HG03025 (cell line): ENCODE results near the gene RPSA.
"Not testable (repeated sequence)": the region's sequence is repeated elsewhere in the genome, so short reads cannot be mapped to it uniquely, and the experiment has no call there.

ENCODE experiments used
- ATAC-seq: cut with Tn5 transposase; IDR thresholded peaks from one replicate; pipeline ENCODE4 v1.9.1; 2021; ENCODE audit warnings: mild to moderate bottlenecking, moderate library complexity; ENCODE audit not compliant: unreplicated experiment, low FRiP score

RPSA gene

DNA sequence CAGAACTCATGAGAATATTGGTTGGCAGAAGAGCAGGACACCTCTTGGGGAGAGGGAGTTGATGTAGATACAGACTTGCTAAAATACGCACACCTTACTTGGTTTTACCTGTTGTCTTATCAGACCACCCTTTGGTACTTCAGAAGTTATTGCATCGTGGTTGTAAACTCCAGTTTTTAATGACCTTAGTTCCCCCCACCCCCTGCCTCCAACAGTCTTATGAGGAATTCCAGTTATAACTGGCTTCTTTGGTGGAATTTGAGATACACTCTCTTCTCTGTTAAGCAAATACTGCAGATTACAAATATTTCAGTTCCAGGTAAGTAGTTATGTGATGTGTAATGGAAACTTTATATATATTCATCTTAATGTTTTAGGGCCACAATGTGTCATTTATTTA is 18.4 kb upstream of the RPSA start:
- ATAC-seq: no peak

DNA sequence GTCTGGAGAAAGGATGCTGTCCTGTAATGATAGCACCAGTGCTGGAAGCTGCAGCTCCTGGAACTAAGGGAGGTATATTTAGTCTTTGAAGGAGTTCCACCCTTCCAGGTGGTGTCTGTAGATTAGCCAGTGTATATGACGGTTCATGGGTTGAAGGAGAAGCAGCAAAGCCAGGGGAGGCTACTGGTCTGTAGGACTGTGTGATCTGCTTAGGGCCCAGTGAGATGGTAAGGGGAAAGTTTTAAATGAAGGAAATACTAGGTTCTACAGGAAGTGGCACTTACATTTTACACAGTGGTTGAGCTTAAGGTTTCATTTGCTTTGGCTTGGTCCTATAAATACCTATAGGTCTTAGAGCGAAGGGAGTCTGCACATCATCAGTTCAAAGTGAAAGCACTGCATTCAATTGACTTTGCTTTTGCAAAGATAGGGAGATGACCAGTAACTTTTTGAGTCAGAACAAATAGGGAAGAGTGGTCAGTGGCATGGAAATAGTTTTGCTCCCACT is 17.7 kb upstream of the RPSA start:
- ATAC-seq: peak; percentile 82

DNA sequence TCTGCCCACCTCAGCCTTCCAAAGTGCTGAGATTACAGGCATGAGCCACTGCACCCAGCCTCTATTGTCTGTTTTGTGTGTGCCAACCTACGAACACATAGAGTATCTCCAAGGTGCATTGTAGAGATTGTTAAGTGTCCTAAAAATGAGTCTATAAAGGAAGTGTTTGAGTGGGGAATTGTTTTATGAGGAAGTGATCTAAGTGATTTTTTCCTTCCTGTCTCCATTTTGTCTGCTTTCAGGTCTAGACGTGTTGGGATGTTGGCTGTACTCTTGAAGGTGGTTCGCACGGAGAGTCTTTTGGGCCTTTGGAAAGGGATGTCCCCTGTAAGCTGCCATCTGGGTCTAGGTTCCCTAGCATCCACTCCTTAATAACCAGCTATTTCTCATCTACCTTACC is 16.3 kb upstream of the RPSA start:
- ATAC-seq: no peak

DNA sequence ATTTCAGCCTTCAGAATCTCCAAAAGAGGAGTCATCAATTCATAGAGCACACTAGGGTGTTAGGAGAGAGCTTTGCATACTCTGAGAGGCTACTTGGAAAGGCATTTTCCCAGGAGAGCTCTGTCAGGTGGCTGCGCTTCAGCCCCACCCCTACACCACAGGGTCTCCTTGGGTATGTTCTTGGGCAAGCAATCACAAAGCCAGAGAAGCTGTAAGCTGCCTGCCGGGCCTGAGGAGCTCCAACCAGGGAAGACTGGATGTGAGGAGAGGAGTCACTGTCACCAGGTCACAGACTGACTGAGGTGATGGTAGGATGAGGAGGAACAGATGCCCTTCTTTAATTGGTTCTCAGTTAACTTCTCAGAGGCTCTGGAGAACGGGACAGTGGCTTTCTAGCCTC is 9.8 kb upstream of the RPSA start:
- ATAC-seq: no peak

DNA sequence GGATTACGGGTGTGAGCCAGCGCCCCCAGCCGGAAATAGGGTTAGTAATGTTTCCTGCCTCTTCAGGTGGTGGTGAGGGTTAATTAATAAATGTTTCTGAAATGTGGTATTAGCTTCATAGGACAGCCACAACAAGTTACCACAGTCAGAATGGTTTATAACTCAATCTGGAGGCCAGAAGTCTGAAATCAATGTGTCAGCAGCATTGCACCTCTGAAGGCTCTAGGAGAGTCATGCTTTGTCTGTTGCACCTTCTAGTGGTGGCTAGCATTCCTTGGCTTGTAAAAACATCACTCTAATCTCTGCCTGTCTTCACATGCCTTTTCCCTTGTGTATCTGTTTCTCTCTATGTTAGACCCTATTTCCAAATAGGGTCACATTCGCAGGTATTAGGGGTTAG is 7.8 kb upstream of the RPSA start:
- no peak for ATAC-seq

DNA sequence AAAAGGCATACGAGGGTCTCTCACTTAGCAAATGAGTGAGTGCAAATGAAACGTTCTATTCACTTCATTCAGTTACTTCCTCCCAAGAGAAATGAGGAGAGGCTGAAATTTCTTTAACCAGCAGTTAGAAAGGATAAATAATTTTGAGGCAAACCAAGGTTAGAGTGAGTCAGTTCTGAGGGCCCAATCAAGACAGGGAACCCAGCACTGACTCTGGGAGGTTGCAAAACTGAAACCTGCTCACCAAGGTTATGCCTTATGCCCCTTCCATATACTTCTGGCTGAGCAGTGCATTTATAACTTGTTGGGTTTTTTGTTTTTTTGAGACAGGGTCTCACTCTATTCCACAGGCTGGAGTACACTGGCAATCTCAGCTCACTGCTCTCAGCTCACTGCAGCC is 4.5 kb upstream of the RPSA start:
- ATAC-seq: no peak

DNA sequence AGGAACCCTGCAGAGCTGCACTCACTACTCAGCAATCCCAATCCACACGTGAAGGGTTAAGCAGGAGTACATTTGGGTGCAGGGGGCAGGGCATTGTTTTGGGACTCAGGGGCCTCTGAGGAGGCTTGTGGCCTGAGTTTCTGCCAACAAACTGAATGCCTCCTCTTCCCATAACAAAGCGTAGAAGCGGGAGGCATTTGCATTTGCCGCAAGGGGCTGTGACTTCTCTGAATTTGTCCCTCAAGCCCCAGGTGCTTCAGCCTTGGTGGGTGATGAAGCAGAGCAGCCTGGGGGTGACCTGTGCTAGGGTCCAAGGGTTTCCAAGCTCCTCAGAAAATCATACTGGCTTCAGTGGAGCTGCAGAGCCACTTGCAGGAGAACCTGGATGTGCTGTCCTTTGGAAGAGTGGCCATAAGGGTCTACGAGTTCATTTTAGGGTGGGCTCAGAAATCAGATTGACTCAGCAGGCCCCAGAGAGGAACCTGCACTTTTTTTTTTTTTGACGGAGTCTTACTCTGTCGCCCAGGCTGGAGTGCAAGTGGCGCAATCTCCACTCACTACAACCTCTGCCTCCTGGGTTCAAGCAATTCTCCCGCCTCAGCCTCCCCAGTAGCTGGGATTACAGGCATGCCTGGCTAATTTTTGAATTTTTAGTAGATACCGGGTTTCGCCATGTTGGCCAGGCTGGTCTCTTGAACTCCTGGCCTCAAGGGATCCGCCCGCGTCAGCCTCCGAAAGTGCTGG is 1.4 kb upstream of the RPSA start:
- no peak for ATAC-seq

DNA sequence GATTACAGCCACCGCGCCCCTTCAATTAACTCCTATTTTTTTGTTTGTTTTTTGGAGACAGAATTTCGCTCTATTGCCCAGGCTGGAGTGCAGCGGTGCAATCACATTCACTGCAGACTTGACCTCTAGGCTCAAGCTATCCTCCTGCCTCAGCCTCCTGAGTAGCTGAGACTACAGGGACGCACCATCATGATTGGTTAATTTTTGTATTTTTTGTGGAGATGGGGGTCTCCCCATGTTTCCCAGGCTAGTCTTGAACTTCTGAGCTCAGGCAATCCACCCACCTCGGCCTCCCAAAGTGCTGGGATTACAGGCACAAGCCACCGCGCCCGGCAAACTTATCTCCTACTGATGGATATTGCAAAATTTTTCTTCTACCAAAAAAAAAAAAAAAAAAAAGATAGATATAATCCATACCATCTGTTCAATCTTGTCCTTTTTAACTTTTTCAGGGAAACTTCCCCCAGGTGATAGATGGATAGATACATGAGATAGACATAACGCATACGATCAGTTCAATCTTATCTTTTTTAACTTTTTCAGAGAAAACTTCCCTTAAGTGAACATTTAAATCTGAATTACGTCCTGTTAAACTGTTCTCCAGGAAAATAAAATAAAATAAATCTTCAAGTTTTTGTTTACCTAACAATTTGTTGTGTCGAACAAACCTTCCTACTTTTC is 693 bp upstream of the RPSA start:
- no peak for ATAC-seq

DNA sequence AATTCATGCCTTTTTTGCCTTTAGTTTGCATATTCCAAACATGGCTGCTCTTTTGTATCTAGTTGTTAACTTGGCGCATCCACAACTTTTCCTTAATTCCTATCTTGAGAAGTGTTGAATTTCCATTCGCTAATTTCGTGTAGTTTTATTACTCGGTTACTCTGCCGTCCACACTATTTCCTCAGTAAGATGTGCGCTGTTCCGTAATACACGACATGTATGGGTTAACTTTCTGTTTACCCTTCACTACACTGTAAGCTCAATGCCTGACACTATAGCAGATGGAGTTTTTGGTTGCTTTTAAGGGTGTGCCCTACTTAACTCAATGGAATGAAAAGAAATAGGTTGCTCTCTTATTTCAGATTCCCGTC is 724 bp downstream of the RPSA start:
- ATAC-seq: no peak

DNA sequence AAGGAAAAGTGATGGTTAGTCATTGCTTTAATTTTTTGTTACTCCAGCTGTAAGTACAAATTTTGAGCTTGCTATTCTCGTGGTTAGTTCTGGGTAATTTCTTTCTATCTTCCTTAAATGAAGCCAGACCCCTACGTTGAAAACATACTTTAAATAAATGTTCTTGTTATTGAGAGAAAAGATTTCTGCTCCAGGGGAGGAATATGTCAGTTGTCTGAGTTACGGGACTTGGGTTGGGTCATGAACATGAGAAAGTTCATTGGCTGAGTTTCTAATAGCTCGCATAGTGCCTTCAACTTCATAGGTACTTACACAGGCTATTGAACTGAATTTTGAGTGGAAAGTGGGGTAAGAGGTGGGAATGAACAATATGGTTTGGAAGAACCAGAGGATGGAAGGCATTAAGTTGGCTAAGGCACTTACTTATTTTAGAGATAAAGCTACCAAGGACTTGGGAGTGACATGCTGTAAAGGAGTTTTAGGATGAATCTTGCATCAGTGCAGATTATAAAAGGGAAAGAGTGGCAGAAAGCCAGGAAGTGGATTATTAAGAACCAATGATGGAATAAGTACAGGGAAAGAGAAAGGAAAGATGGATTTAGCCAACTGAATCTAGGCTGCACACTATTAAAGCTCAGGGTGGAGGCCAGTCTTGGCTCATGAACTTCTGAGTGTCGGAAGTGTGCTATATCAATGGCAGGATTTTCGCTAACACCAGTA is 1.4 kb downstream of the RPSA start:
- ATAC-seq: no peak

DNA sequence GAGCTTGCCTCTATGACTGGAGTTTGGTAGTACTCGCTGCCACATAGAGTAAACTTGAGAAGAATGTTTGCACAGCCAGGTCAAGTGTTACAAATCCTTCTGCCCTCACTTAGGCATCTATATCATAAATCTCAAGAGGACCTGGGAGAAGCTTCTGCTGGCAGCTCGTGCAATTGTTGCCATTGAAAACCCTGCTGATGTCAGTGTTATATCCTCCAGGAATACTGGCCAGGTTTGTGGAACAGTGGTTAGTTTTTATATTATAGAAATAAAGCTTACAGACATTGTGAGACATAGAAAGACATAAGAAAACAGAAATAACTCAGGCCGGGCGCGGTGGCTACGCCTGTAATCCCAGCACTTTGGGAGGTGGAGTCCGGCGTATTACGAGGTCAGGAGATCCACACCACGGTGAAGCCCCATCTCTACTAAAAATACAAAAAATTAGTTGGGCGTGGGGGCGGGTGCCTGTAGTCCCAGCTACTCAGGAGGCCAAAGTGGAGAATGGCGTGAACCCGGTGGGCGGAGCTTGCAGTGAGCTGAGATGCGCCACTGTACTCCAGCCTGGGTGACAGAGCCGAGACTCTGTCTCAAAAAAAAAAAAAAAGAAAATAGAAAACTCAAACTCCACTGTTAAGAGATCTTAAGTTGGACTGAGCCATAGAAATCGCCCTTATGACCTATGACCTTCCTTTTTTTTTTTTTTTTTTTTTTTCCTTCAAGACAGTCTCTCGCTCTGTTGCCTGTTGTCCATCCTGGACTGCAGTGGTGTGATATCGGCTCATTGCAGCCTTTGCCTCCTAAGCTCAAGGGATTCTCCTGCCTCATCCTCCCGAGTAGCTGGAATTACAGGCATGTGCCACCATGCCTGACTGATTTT is 2.2 kb downstream of the RPSA start:
- ATAC-seq: no peak

DNA sequence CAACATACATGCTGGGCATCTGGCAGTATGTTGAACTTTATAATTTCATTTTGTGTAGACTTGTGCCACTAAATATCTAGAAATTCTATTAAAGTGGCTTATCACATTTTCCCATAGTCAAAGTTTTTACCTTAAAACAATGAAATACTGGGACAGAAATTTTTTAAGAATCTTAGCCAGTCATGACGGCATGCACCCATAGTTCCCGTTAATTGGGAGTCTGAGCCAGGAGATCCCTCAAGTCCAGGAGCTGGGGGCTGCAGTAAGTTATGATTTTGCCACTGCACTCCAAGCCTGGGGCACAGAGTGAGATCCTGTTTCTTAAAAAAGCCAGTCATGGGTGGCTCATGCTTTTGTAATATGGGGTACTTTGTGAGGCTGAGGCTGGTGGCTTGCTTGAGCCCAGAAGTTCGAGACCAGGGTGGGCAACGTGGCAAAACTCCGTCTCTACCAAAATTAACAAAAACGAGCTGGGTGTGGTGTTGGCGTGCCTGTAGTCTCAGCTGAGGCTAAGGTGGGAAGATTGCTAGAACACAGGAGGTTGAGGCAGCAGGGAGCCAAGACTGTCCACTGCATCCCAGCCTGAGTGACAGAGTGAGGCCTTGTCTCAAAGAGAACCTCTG is 3.1 kb downstream of the RPSA start:
- ATAC-seq: no peak

DNA sequence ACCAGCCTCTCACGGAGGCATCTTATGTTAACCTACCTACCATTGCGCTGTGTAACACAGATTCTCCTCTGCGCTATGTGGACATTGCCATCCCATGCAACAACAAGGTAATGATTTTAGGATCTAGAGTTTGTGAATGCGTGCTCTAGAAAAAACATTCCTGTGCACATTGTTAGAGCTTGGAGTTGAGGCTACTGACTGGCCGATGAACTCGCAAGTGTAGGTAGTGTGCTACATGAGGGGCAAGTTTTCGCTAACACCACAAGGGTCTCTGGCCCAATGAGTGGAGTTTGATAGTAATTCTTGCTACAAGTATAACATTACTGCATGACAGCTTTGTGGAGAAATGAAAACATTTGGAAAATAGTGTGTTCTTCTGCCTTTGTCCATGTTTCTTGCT is 4.4 kb downstream of the RPSA start:
- no peak for ATAC-seq

DNA sequence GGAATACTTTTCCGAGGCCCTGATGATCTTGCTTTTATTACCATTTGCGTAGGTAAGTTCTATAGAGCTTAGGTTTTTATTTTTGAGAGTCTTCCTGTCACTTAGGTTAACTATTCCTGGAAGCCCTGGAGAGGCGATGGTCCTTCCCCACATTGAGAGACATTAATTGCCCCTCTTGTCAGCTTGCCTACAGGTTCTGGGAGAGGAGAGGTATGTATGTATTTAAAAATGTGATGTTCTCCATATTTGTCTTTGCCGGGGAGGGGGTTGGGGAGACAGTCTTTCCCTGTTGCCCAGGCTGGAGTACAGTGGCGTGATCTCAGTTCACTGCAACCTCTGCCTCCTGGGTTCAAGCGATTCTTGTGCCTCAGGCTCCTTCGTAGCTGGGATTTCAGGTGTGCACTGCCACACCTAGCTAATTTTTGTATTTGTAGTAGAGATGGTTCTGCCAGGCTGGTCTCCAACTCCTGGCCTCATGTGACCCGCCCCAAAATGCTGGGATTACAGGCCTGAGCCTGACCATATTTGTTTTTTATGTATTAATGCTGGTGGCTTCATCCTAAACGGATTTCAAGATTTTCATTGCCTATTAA is 6.2 kb downstream of the RPSA start:
- ATAC-seq: no peak

DNA sequence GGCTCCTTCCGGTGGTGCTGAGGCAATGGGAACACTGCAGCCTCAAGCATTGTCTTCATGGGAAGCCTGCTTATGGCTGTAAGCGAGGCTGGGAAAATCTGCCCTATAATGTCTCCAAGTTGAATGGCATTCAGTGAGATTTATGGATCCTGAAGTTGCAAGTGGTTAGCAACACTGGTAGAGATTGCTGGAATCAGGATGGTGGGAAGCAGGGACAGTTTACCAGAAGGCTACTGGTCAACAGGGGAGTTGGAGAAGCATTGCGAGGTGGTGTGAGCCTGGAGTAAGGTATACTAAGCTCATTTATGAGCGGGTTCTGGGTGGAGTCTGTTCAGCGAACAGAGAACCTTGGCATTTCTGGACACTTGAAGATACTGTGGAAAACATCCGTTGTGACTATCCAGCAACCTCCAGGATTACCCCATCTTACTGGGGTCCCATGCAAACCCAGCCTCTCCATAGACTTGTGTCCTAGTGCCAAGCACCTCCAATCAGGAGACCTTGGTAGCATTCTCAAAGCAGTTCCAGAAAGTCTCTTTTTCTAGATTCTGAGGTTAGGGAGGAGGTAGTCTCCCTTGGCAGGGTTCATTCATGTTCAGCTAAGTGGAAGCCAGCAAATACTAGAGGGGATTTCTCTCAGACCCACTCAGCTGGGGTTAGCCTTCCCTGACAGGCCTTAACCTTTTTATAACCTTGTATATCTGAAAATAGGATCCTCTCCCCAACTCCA is 7.3 kb downstream of the RPSA start:
- ATAC-seq: no peak

DNA sequence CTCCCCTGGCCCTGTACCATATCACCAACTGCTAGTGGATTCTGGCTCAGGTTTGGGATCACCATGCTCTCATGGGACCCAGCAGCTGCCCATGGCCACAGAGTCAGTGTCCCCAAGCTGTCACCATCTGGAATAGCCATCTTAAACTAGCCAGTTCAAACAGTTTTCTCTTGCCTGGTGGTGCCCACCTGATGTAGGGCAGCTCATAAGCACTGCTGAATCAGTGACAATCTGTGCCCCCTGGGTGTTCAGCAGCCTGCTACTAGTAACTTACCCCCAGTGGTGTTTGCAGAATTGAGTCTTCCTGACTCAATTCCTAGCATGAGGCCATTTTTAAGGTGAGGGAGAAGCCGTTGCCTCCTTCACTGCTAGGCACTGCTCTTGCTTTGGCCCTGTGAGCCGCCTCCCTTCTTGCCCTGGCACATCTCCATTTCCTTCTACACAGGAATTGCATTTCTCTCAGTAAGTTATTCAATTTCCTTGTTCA is 7.9 kb downstream of the RPSA start:
- ATAC-seq: no peak

DNA sequence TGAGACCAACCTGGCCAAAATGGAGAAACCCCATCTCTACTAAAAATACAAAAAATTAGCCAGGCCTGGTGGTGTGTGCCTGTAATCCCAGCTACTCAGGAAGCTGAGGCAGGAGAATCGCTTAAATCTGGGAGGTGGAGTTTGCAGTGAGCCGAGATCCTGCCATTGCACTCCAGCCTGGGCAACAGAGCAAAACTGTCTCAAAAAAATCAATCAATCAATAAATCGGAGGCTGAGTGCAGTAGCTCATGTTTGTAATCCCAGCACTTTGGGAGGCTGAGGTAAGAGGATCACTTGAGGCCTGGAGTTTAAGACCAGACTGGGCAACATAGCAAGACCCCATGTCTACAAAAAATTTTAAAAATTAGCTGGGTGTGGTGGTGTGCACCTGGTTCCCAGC is 8.8 kb downstream of the RPSA start:
- not testable (repeated sequence) for ATAC-seq

DNA sequence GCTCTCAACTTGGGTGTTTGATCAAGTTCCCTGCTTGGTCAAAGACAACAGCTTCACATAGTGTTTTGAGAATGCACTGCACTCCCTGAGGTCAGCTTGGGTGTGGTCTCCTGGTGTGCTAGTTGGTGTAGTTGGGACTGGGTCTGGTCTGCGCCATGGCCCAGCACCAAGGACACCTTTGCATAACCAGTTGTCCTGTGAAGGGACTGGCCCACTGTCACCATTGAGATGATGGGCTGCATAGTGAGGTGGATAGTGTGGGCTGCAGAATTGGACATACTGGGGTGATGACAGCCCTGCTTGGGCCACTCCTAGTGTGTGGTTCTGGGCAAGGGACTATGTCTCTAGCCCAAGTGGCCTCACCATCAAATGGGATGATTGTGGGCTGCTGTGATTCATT is 9.5 kb downstream of the RPSA start:
- ATAC-seq: no peak

DNA sequence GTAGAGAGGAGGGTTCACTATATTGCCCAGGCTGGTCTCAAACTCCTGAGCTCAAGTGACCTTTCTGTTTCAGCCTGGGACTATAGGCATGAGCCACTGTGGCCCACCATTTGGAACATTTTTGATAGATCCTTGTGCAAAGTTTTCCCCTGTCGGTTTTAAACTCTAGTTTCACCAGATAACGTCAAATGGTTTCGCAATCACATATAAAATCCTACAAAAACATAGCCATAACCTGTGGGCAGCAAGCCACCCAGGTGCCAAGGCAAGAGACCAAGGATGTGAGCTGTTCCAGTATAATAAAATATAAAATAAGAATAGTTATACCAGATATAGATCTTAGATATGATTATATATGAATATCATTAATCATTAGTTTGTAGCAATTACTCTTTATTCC is 10.5 kb downstream of the RPSA start:
- not testable (repeated sequence) for ATAC-seq
